Activated CD8-positive, alpha-beta memory T cell treated with anti-CD3 and anti-CD28 coated beads for 1 hour (primary cell): ENCODE data around the gene DCAF6.
"Not testable (repeated sequence)": the region's sequence is repeated elsewhere in the genome, so short reads cannot be mapped to it uniquely, and the experiment has no call there.

Experiments used
- DNase-seq, 2 donors: peaks; one replicate each; pipeline ENCODE4 v3.0.0-alpha.2; 2020; ENCODE audit warnings: low read depth in 1 of 2; ENCODE audit errors: extremely low read depth in 1 of 2

The DCAF6 gene

GRCh38 chr1:168009322-168009721, 72.8 kb downstream of the DCAF6 start:
- no peak for DNase-seq

DNA sequence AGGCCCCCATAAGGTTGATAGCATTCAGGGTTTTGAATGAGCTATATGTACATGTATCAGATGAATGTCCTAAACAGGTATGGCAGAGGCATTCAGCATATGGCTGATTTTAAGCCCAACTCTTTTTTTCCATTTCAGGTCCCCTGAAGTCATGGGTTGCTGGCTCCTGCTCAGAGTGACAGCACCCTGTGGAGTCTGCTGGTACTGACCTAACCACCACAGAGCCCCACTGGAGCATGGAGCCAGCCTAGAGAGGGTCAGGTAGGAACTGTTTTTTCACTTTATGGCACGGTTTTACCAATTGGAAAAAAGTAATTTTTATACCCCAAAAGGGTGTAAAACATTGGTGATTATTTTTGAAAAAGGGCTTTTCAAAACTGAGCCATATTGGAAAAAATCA, 82.9 kb downstream of the DCAF6 start:
- no peak for DNase-seq

DNA sequence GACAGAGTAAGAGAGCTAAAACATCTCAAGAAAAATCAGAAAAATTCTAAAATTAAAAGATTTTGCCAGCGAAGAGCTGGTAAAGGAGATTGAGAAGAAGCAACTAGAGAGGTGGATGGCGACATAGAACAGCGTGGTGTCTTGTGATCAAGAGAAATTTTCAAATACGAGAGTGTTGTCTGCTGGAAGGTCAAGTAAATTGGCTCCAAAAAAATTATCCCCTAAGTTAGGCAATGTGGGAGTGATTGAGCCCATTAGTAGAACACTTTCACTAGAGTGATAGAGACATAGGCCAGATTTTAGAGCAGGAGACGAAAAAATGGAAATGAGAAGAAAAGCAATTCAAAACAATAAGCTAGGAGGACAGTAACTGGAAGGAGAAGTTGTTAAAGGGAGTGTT, 94.7 kb downstream of the DCAF6 start:
- DNase-seq, result no peak

DNA sequence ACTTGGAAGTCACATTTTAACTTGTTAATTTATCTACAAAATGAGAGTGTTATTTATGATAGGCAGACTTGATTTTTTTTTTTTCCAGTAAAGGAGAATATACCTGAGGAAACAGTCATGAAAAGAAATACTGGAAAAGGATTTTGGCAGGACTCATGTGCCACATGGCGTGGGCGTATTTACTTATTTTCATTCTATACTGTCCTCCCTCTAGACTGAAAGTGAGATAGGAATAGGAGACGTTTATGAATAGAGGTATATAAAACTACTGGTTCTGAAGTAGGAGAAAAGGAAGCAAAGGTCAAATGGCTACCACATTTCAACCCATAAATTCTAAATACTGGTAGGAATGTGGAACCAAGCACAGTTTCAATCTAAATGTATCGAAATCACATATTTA, 95.1 kb downstream of the DCAF6 start:
- DNase-seq, result no peak

GRCh38 chr1:168032029-168032428, 95.5 kb downstream of the DCAF6 start:
- DNase-seq, result no peak

DNA sequence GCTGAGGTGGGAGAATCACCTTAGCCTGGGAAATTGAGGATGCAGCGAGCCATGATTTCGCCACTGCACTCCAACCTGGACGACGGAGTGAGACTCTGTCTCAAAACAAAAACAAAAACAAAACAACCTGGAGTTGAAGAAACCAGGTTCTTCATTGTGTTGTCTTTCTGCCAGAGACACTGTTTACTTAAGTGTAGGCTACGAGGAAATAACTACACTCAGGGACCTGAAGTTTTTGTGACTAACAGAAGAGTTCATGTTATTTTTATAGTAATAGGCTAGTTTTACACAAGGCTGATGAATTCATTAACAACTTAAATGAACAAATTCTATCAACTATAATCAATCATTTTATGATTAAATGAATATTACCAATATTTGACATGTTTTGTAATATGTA, 98.9 kb downstream of the DCAF6 start:
- DNase-seq, result no peak

- no peak for DNase-seq
Measured at GRCh38 chr1:168042362-168042761, 105.9 kb downstream of the DCAF6 start.

DNA sequence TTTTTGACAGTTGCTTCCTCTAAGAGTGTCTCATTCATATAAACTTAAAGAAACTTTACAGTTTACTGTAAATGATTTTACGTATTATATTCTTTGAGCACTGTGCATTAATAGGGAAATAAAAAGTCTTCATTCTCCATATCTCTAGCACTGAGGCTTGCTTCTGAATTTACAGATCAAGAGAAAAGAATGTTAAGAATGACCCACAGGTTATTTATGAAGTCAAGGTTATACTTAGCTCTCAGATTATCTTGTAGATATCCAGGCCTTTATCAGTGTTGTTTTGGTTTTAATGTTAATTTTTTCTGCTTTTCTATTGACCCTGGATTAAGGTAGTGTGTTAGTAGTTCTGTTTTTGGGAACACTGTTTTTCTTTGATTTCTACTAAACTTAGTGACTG, 108.8 kb downstream of the DCAF6 start:
- DNase-seq, result no peak

- no peak for DNase-seq
Measured at GRCh38 chr1:168050307-168050706, 113.8 kb downstream of the DCAF6 start.

DNA sequence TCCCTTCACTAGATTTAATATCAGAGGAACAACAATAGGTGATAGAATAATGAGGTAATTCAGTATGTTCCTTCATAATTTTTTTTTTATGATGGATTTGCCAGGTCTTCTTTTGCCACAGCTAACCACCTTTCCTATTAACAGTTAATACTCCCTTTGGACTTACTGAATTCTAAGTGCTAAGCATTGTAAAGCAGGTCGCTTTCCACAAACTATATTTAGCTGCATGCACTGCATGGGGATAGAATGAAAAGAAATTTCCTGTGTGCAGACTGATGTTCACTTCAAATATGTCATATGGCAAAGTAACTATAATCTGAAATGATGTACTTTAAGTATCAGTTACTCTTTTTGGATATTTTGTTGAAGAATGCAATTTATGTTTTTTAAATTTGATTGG, 114.4 kb downstream of the DCAF6 start:
- DNase-seq, result no peak

DNA sequence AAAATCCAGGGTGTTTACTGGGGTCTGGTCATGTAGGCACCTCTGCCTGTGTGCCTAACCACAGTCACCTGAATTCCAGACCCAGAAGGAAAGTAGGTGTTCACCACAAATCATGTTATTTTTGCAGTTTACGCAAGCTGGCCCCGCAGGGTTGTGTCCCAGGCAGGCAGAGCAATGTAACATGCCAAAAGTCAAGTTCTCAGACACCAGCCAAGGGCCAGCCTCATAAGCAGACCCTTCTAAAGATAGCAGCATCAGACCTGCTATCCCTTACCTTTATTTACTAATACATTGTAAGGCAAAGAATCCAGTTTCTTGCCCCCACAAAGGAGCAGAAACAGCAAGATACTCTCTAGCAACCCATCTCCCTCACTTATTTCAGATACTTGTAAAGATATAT, 117.2 kb downstream of the DCAF6 start:
- DNase-seq, result no peak

- DNase-seq, result no peak
Measured at GRCh38 chr1:168054117-168054516, 117.6 kb downstream of the DCAF6 start.

GRCh38 chr1:168056152-168056551, 119.7 kb downstream of the DCAF6 start:
- DNase-seq, result not testable (repeated sequence)

DNA sequence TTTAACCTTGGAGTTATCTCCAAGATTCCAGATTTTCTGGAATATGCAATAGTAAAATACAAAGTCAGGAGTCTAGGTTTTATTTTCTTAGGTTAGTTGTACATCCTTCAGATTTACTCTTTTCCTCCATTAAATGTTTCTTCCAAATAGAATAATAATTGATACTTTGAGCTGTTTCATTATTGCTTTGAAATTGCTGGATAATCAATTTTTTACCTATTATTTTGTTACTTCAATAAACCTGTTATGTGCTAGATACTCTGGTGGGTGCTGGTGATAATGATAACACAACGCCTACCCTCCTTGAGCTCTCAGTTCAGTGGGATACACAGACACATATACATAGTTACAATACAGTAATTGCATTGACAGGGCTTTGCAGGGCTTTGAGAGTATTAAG, 120.9 kb downstream of the DCAF6 start:
- DNase-seq, result no peak

- no peak for DNase-seq
Measured at GRCh38 chr1:168057921-168058320, 121.4 kb downstream of the DCAF6 start.

DNA sequence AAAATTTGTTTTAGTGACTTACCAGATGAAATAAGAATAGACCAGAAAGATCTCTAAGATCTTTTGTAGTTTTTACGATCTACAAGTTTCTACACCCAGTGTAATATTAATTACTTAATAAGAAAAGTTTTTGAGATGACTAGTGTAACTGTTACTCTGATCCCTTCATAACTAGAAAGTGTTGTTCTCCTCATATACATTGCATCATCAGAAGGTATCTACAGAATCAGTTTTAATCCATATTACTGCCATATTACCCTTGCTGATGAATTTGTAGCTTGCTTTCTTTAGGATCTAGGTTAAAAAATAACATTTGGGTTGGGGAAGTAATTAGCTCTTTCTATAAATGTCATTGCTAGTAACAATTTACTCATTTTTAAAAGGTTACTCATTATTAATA, 127.7 kb downstream of the DCAF6 start:
- no peak for DNase-seq

DNA sequence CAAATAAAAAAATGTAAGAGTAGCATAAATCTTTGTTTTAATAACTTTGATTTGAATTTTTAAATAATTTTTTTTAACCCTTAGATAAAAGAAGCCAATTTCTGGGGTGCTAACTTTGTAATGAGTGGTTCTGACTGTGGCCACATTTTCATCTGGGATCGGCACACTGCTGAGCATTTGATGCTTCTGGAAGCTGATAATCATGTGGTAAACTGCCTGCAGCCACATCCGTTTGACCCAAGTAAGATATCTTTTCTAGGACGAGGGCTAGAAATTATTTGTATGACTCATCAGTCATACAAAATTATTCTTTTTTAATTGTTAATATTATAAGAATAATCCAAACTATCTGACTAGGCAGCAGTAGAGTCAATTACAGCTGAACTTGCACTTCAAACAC, 129.0 kb downstream of the DCAF6 start:
- DNase-seq, result no peak

GRCh38 chr1:168069384-168069783, 132.9 kb downstream of the DCAF6 start:
- DNase-seq, result no peak

DNA sequence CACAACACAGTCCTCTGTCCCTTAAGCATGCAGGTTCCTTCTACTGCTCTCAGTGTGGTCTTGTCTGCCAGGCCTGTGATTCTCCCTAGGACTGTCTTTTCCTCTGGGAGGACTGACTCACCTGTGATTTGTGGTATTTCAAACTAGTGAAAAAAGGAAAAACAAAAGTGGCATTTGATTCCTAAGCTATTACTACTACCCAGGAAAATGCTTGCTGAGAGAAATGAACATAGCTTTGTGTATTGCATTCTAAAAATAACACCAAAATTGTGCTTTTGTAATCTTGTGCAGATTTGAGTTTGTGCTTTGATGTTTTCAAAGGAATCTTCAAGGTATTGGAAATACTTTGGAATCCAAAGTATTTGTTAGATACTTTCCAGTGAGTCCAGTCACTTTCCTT, 143.3 kb downstream of the DCAF6 start:
- DNase-seq, result no peak

GRCh38 chr1:168081373-168082007, 145.0 kb downstream of the DCAF6 start:
- no peak for DNase-seq

DNA sequence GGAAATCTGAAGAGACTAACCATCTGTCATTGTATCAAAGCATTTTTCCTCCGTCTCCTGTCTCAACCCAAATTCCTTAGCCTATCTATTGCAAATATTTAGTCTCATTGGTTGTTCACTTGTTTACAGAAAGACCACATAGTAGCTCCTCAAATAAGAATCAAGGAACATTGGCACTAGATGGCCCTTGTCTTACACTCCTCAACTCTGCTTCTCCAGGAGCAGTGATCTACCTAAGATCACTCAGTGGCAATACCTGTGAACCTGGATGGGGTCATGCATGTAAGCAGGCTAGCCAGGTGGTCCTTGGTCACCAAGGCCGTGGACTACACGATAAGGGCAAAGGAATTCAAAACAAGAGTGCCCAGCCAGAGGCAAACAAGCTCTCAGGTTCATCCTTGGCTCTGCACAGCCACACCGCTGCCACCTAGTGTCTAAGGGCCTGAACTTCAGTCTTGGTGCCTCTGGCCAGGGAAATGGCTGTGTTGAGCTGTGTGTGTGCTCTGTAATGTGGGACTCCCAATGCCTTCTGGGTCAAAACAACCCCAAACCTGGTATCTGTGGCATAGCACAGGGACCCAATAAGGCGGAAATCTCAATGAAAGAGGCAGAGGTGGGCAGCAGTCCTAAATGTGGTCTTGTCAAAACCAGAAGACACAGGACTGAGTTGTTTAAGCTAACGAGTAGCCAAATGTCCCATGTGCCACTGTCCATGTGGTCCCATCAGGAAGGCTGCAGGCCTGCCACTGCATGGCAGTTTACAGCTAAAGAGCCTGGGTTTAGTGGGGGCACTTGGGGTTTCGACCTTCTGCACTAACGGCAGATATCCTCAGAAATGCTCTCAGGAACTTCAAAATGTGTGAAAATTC, 145.8 kb downstream of the DCAF6 start:
- DNase-seq, result peak; percentile 10 to 32
